A673 (cell line): ENCODE measurements around the gene STXBP5L. TPM values are rescaled to one million over a fixed set of nuclear protein-coding genes. Genes with fewer than 3 reads are reported as not detected.
"Not testable (repeated sequence)": the region's sequence is repeated elsewhere in the genome, so short reads cannot be mapped to it uniquely, and the experiment has no call there.

Source experiments
- BruUV-seq: library from RNA; stranded (reverse); fragments of 400-500 nt; replicated peaks from 2 replicates; lab custom pipeline; 2021; lab: Mats Ljungman, UMichigan
- CTCF ChIA-PET: fragments of 300-600 bp; sonication (Branson Sonifier 250); formaldehyde crosslinking; loops from one replicate; lab custom pipeline; 2022; ENCODE audit warnings: antibody characterized with exemption; lab: Charles Lee
- POLR2A ChIA-PET: fragments of 300-600 bp; sonication (Branson Sonifier 250); formaldehyde crosslinking; loops from one replicate; lab custom pipeline; 2022; ENCODE audit warnings: antibody characterized with exemption; ENCODE audit not compliant: low non-redundant PET; lab: Charles Lee
- DNase-seq: peaks from one replicate; pipeline ENCODE4 v3.0.0-alpha.2; 2015; ENCODE audit warnings: low spot score
- H3K27ac ChIP-seq: fragments of 200-600 bp; sonication (generic); 2 replicates; pipeline ENCODE4 v1.5.1; 2016; ENCODE audit warnings: mixed run types, low read depth, mild to moderate bottlenecking, mixed read lengths, antibody characterized with exemption, low read length; ENCODE audit not compliant: poor library complexity, severe bottlenecking
- H3K27me3 ChIP-seq: fragments of 200-600 bp; sonication (generic); replicated peaks from 2 replicates; pipeline ENCODE4 v1.6.1; 2017; ENCODE audit warnings: mixed run types, low read depth, mild to moderate bottlenecking, mixed read lengths, antibody characterized with exemption, low read length; ENCODE audit not compliant: insufficient read depth, poor library complexity
- H3K36me3 ChIP-seq: fragments of 200-600 bp; sonication (generic); 2 replicates; pipeline ENCODE4 v1.6.1; 2016; ENCODE audit warnings: mixed run types, mild to moderate bottlenecking, mixed read lengths, antibody characterized with exemption, low read length; ENCODE audit not compliant: insufficient read depth, poor library complexity, severe bottlenecking
- H3K4me1 ChIP-seq: fragments of 200-600 bp; sonication (generic); 2 replicates; pipeline ENCODE4 v1.6.1; 2017; ENCODE audit warnings: mixed run types, mild to moderate bottlenecking, mixed read lengths, antibody characterized with exemption, low read length; ENCODE audit not compliant: insufficient read depth, poor library complexity, severe bottlenecking
- H3K4me3 ChIP-seq: fragments of 200-600 bp; sonication (generic); 2 replicates; pipeline ENCODE4 v1.5.1; 2016; ENCODE audit warnings: low read depth, mixed run types, mild to moderate bottlenecking, mixed read lengths, low read length; ENCODE audit not compliant: poor library complexity, severe bottlenecking
- H3K9me3 ChIP-seq: fragments of 200-600 bp; sonication (generic); 2 replicates; pipeline ENCODE4 v1.6.1; 2016; ENCODE audit warnings: mixed run types, low read depth, mild to moderate bottlenecking, mixed read lengths, antibody characterized with exemption, low read length; ENCODE audit not compliant: poor library complexity, severe bottlenecking
- EZH2 ChIP-seq: fragments of 200-600 bp; sonication (generic); IDR thresholded peaks from 2 replicates; pipeline ENCODE4 v1.6.1; 2017; ENCODE audit warnings: borderline replicate concordance, low read depth, mild to moderate bottlenecking, mixed read lengths, antibody characterized with exemption, low read length; ENCODE audit not compliant: poor library complexity, severe bottlenecking
- intact Hi-C: fragments of 100-400 bp; cut with micrococcal nuclease; formaldehyde crosslinking; loops from one replicate; pipeline ENCODE4 v1.10.0; 2022; ENCODE audit not compliant: unreplicated experiment
- total RNA-seq: library from RNA; stranded (reverse); gene quantifications from 2 replicates; pipeline ENCODE4 v1.2.3, GENCODE V29; 2021
- TF ChIP-seq, protein P1 (sequence below): fragments of 300-800, 200-600 bp; sonication (generic); conservative IDR thresholded peaks from 2 replicates; pipeline ENCODE4 v1.5.1; 2017; ENCODE audit warnings: low read depth, mild to moderate bottlenecking, antibody characterized with exemption, low read length, moderate library complexity, mixed read lengths

The STXBP5L gene
- total RNA-seq, 1 experiment from 2014 or later = not detected

DNA sequence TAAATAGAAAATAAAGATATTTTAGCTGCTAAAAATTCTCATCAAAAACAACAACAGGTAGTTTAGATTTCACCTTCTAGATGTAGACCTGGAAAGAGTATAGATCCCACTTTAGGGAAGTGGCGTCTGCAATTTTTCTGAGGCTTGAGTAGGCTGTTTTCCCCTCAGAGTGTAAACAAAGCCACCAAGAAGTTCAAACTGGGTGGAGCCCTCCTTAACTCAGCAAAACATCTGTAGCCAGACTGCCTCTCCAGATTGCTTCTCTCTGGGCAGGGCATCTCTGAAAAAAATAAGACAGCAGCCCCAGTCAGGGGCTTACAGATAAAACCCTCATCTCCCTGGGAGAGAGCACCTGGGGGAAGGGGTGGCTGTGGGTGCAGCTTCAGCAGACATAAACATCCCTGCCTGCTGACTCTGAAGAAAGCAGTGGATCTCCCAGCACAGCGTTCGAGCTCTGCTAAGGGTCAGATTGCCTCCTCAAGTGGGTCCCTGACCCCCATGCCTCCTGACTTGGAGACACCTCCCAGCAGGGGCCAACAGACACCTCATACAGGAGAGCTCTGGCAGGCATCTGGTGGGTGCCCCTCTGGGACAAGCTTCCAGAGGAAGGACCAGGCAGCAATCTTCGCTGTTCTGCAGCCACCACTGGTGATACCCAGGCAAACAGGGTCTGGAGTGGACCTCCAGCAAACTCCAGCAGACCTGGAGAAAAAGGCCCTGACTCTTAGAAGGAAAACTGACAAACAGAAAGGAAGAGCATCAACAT lies 259.6 kb downstream of the STXBP5L start:
- ChIA-PET CTCF (no interaction called here), POLR2A (no interaction called here)
- BruUV-seq = no TSS peak
- Histone ChIP-seq H3K27me3 (no peaks in the 10 kb centered on the region), H3K36me3 (no peaks in the 10 kb centered on the region), H3K4me1 (no peaks in the 10 kb centered on the region), H3K9me3 (no peaks in the 10 kb centered on the region), H3K27ac (no peak overlapping the region), H3K4me3 (no peak overlapping the region)
- TF ChIP-seq EZH2 = no peak
- TF ChIP-seq, protein P1, sequence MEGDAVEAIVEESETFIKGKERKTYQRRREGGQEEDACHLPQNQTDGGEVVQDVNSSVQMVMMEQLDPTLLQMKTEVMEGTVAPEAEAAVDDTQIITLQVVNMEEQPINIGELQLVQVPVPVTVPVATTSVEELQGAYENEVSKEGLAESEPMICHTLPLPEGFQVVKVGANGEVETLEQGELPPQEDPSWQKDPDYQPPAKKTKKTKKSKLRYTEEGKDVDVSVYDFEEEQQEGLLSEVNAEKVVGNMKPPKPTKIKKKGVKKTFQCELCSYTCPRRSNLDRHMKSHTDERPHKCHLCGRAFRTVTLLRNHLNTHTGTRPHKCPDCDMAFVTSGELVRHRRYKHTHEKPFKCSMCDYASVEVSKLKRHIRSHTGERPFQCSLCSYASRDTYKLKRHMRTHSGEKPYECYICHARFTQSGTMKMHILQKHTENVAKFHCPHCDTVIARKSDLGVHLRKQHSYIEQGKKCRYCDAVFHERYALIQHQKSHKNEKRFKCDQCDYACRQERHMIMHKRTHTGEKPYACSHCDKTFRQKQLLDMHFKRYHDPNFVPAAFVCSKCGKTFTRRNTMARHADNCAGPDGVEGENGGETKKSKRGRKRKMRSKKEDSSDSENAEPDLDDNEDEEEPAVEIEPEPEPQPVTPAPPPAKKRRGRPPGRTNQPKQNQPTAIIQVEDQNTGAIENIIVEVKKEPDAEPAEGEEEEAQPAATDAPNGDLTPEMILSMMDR = no peak
- intact Hi-C loops = no loop called here
- no peak for DNase-seq

DNA sequence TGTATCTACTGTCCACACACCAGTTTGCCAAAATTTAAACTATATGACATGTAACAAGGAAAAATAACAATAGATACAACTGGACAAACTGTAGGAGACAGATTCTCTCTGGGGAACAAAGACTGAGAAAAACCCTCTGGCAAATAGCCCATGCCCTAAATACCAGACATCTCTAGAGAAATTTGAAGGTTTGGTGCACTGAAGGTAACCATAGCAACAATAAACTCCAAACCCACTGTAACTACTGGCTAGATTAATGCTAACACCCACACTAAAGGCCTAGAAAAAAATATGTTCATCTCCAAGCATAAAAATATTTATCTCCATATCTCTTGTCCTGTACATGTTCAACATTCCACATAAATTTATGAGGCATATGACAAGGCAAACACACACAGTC lies 267.1 kb downstream of the STXBP5L start:
- intact Hi-C loops = no loop called here
- Histone ChIP-seq H3K4me3 (no peak overlapping the region), H3K27ac (no peak overlapping the region), H3K36me3 (no peaks in the 10 kb centered on the region), H3K27me3 (no peaks in the 10 kb centered on the region), H3K9me3 (no peaks in the 10 kb centered on the region), H3K4me1 (no peaks in the 10 kb centered on the region)
- CTCF ChIA-PET = no interaction called here
- POLR2A ChIA-PET = no interaction called here
- DNase-seq = no peak
- BruUV-seq = no TSS peak
- no peak for TF ChIP-seq EZH2
- TF ChIP-seq, protein P1 = no peak

DNA sequence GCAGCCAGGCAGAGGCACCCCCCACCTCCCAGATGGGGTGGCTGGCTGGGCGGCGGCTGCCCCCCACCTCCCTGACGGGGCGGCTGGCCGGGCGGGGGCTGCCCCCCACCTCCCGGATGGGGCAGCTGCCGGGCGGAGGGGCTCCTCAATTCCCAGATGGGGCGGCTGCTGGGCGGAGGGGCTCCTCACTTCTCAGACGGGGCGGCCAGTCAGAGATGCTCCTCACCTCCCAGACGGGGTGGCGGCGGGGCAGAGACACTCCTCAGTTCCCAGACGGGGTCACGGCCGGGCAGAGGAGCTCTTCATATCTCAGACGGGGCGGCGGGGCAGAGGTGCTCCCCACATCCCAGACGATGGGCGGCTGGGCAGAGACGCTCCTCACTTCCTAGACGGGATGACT lies 282.6 kb downstream of the STXBP5L start:
- H3K4me3 ChIP-seq, H3K9me3 ChIP-seq, H3K36me3 ChIP-seq, POLR2A ChIA-PET, H3K27ac ChIP-seq, BruUV-seq, H3K4me1 ChIP-seq, CTCF ChIA-PET, H3K27me3 ChIP-seq, intact Hi-C loops, DNase-seq: not testable (repeated sequence)

DNA sequence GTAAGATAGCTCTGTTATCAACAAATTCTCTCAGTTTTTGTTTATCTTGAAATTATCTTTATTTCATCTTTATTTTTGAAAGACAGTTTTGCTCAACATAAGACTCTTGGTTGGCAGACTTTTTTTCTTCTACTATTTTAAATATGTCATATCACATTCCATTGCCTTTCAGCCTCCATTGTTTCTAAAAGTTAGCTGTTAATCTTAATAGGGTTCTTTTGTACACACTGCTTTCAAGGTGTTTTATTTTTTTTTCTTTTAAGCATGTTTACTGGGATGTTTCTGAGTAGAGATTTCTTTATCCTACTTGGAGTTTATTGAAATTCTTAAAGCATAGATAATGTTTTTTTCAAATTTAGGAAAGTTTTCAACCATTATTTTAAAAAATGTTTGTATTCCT lies 294.6 kb downstream of the STXBP5L start:
- Histone ChIP-seq H3K9me3 (no peaks in the 10 kb centered on the region), H3K36me3 (no peaks in the 10 kb centered on the region), H3K4me1 (no peaks in the 10 kb centered on the region), H3K27ac (no peak overlapping the region), H3K27me3 (no peaks in the 10 kb centered on the region), H3K4me3 (no peak overlapping the region)
- ChIA-PET POLR2A (no interaction called here), CTCF (no interaction called here)
- TF ChIP-seq, protein P1 = no peak
- no peak for TF ChIP-seq EZH2
- BruUV-seq = no TSS peak
- DNase-seq = no peak
- intact Hi-C loops = no loop called here
